GM12864 (cell line): ENCODE measurements around the gene CDH1.

Source experiments
- DNase-seq: peaks from one replicate; pipeline ENCODE4 v3.0.0-alpha.2; 2011; ENCODE audit warnings: low read depth
- H3K4me3 ChIP-seq: 2 replicates; pipeline ENCODE4 v1.5.1; 2011; ENCODE audit warnings: mild to moderate bottlenecking, low read depth, low read length, control low read depth
- CTCF ChIP-seq: IDR thresholded peaks from 2 replicates; pipeline ENCODE4 v1.5.1; 2011; ENCODE audit warnings: low read depth, mild to moderate bottlenecking, moderate library complexity, low read length, control low read depth, inconsistent platforms; ENCODE audit errors: missing control alignments

Gene CDH1

GRCh38 chr16:68869492-68870088 lies 132.5 kb downstream of the CDH1 start:
- no peak for DNase-seq
- no peak for TF ChIP-seq CTCF
- no peak overlapping the region for H3K4me3 ChIP-seq

- TF ChIP-seq CTCF = no peak
- no peak for DNase-seq
- no peak overlapping the region for H3K4me3 ChIP-seq
These were observed 136.8 kb downstream of the CDH1 start for GRCh38 chr16:68873635-68874471.

GRCh38 chr16:68875871-68876270 lies 138.8 kb downstream of the CDH1 start:
- no peak for TF ChIP-seq CTCF
- no peak for DNase-seq
- H3K4me3 ChIP-seq = no peak overlapping the region

- H3K4me3 ChIP-seq = no peak overlapping the region
- no peak for DNase-seq
- TF ChIP-seq CTCF = no peak
These were observed 146.6 kb downstream of the CDH1 start for GRCh38 chr16:68883685-68884084.

- DNase-seq = no peak
- no peak for TF ChIP-seq CTCF
- H3K4me3 ChIP-seq = no peak overlapping the region
These were observed 147.3 kb downstream of the CDH1 start for GRCh38 chr16:68884401-68884800.
